ENCODE data around the gene GKAP1.
"Not testable (repeated sequence)": the region's sequence is repeated elsewhere in the genome, so short reads cannot be mapped to it uniquely, and the experiment has no call there.

- TF ChIP-seq POLR2AphosphoS5 (IDR thresholded peaks at IDR 0.05; ENCODE audit: borderline replicate concordance, low read depth, low read length); EZH2 (IDR thresholded peaks at IDR 0.05): not testable (repeated sequence)
Observed at GRCh38 chr9:83809213-83809612, 8.4 kb downstream of the GKAP1 start.

Data from SK-N-MC (cell line).